ENCODE results near the gene PSMD3. TPM values are rescaled to one million over a fixed set of nuclear protein-coding genes. Genes with fewer than 3 reads are reported as not detected.

Gene PSMD3
- total and polyA plus RNA-seq, 4 donors: 56.2 to 105 (median 84.8) TPM

GRCh38 chr17:39975801-39976200, 4.8 kb upstream of the PSMD3 start:
- H3K27ac ChIP-seq (ENCODE audit: low read depth in 1 of 2, low read length in 1 of 2): no peak overlapping the region
- no peak overlapping the region for H3K9ac ChIP-seq (ENCODE audit: insufficient read depth in 1 of 2, low read length in 2 of 2)
- peaks cover 0 to 8% (median 0%) of the 10 kb centered on the region in 5 donors for H3K4me1 ChIP-seq (ENCODE audit: control insufficient read depth in 5 of 5, insufficient read depth in 5 of 5, low read length in 5 of 5)
- DNase-seq: no peak
- 77 to 88% methylated on average over 4 of the region's 4 CpGs for WGBS, 2 donors
- no peak for TF ChIP-seq CTCF (IDR thresholded peaks at IDR 0.05; ENCODE audit: control extremely low read depth, extremely low read depth)
- H3K36me3 ChIP-seq (ENCODE audit: control insufficient read depth in 4 of 4, insufficient read depth in 4 of 4, low read length in 4 of 4): peaks cover 0 to under 1% (median 0%) of the 10 kb centered on the region in 4 donors
- no peak overlapping the region for H3K4me3 ChIP-seq
- no peaks in the 10 kb centered on the region for H3K9me3 ChIP-seq (ENCODE audit: control insufficient read depth in 4 of 4, insufficient read depth in 3 of 4, low read length in 3 of 4)
- peaks cover 0 to 9% (median 0%) of the 10 kb centered on the region in 3 donors for H3K27me3 ChIP-seq (ENCODE audit: control insufficient read depth in 3 of 3, insufficient read depth in 3 of 3, low read length in 2 of 3)
- ATAC-seq (ENCODE audit: insufficient read depth, low FRiP score): no peak

GRCh38 chr17:39979016-39979670, 1.5 kb upstream of the PSMD3 start:
- Histone ChIP-seq H3K27ac (ENCODE audit: low read depth in 1 of 2, low read length in 1 of 2) (no peak overlapping the region), H3K4me3 (no peak overlapping the region)
- no peak for ATAC-seq (ENCODE audit: insufficient read depth, low FRiP score)

GRCh38 chr17:39979893-39980350, 685 bp upstream of the PSMD3 start:
- 0% methylated on average over 10 of the region's 10 CpGs for WGBS, 2 donors
- Histone ChIP-seq H3K4me1 (ENCODE audit: control insufficient read depth in 5 of 5, insufficient read depth in 5 of 5, low read length in 5 of 5) (peaks cover 0 to 17% (median 5%) of the 10 kb centered on the region in 5 donors), H3K36me3 (ENCODE audit: control insufficient read depth in 4 of 4, insufficient read depth in 4 of 4, low read length in 4 of 4) (peaks cover 5 to 15% (median 7%) of the 10 kb centered on the region in 4 donors), H3K9me3 (ENCODE audit: control insufficient read depth in 4 of 4, insufficient read depth in 3 of 4, low read length in 3 of 4) (no peaks in the 10 kb centered on the region), H3K4me3 (peak overlapping the region; percentile 33), H3K27me3 (ENCODE audit: control insufficient read depth in 3 of 3, insufficient read depth in 3 of 3, low read length in 2 of 3) (peaks cover 0 to 4% (median 0%) of the 10 kb centered on the region in 3 donors), H3K9ac (ENCODE audit: insufficient read depth in 1 of 2, low read length in 2 of 2) (peak overlapping the region; percentile 37 to 78), H3K27ac (ENCODE audit: low read depth in 1 of 2, low read length in 1 of 2) (peak overlapping the region; percentile 71 to 84)
- TF ChIP-seq CTCF (IDR thresholded peaks at IDR 0.05; ENCODE audit: control extremely low read depth, extremely low read depth): no peak
- ATAC-seq (ENCODE audit: insufficient read depth, low FRiP score): peak; percentile 0
- DNase-seq: peak in 2 of 3 donors; percentile 47 to 62

More at GRCh38 chr17:39979016-39979670, 1.5 kb upstream of the PSMD3 start:
- no peak overlapping the region for H3K9ac ChIP-seq (ENCODE audit: insufficient read depth in 1 of 2, low read length in 2 of 2)
- peaks cover 0 to 4% (median 0%) of the 10 kb centered on the region in 3 donors for H3K27me3 ChIP-seq (ENCODE audit: control insufficient read depth in 3 of 3, insufficient read depth in 3 of 3, low read length in 2 of 3)
- no peaks in the 10 kb centered on the region for H3K9me3 ChIP-seq (ENCODE audit: control insufficient read depth in 4 of 4, insufficient read depth in 3 of 4, low read length in 3 of 4)
- peaks cover 0 to 8% (median under 1%) of the 10 kb centered on the region in 4 donors for H3K36me3 ChIP-seq (ENCODE audit: control insufficient read depth in 4 of 4, insufficient read depth in 4 of 4, low read length in 4 of 4)
- WGBS, 2 donors: 71 to 76% methylated on average over 5 of the region's 5 CpGs
- no peak for DNase-seq
- TF ChIP-seq CTCF (IDR thresholded peaks at IDR 0.05; ENCODE audit: control extremely low read depth, extremely low read depth): no peak
- peaks cover 0 to 17% (median 5%) of the 10 kb centered on the region in 5 donors for H3K4me1 ChIP-seq (ENCODE audit: control insufficient read depth in 5 of 5, insufficient read depth in 5 of 5, low read length in 5 of 5)
